C4-2B (cell line): Measurements from ENCODE around the gene KIF25.

Experiments
- ZFX ChIP-seq: fragments of 450-650 bp; IDR thresholded peaks from 2 replicates; pipeline ENCODE4 v1.6.1; 2017
- TF ChIP-seq, protein P1 (sequence below): fragments of 450-650 bp; conservative IDR thresholded peaks from 2 replicates; pipeline ENCODE4 v1.5.1; 2017; ENCODE audit warnings: mild to moderate bottlenecking

DNA sequence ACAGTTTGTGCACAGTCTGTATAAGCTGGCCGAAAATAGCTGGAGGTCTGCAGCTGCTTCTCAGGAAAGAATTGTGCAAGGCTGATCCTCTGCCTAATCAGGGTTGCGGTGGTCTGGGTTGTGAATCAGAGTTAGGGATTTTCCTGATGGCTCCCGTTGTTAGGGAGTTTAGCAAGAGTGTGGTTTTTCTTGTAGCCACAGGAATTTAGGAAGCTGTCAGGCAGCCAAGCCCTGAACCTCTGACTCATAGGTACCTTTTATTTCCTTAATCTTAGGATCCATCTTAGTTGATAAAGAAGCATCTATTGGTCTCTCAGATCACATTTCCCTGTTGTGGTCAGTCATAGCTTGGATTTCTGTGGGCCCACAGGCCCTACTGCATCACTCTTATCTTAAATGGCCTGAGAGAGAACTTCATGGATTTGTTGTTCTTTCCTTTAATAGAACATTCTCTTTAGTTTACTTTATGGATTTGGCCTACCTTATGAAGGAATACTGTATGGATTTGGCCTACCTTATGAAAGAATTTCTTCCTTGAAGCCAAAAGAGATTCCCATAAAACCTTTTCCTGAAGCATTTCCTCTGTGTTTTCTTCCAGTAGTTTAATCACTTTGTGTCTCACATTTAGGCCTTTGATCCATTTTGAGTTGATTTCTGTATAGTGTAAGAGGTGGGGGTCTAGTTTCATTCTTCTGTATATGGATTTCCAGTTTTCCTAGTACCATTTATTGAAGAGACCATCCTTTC is 10.3 kb downstream of the KIF25 start:
- TF ChIP-seq, protein P1, sequence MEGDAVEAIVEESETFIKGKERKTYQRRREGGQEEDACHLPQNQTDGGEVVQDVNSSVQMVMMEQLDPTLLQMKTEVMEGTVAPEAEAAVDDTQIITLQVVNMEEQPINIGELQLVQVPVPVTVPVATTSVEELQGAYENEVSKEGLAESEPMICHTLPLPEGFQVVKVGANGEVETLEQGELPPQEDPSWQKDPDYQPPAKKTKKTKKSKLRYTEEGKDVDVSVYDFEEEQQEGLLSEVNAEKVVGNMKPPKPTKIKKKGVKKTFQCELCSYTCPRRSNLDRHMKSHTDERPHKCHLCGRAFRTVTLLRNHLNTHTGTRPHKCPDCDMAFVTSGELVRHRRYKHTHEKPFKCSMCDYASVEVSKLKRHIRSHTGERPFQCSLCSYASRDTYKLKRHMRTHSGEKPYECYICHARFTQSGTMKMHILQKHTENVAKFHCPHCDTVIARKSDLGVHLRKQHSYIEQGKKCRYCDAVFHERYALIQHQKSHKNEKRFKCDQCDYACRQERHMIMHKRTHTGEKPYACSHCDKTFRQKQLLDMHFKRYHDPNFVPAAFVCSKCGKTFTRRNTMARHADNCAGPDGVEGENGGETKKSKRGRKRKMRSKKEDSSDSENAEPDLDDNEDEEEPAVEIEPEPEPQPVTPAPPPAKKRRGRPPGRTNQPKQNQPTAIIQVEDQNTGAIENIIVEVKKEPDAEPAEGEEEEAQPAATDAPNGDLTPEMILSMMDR = no peak
- no peak for TF ChIP-seq ZFX
